Stimulated activated CD8-positive, alpha-beta memory T cell treated with anti-CD3 and anti-CD28 coated beads, Interleukin-4, amount 100 ng/mL, for 24 hours (primary cell): Measurements from ENCODE around the gene CEBPB.
"Not testable (repeated sequence)": the region's sequence is repeated elsewhere in the genome, so short reads cannot be mapped to it uniquely, and the experiment has no call there.

ENCODE experiments used
- DNase-seq: peaks from one replicate; pipeline ENCODE4 v3.0.0-alpha.2; 2020; ENCODE audit warnings: low read depth

The CEBPB gene

DNA sequence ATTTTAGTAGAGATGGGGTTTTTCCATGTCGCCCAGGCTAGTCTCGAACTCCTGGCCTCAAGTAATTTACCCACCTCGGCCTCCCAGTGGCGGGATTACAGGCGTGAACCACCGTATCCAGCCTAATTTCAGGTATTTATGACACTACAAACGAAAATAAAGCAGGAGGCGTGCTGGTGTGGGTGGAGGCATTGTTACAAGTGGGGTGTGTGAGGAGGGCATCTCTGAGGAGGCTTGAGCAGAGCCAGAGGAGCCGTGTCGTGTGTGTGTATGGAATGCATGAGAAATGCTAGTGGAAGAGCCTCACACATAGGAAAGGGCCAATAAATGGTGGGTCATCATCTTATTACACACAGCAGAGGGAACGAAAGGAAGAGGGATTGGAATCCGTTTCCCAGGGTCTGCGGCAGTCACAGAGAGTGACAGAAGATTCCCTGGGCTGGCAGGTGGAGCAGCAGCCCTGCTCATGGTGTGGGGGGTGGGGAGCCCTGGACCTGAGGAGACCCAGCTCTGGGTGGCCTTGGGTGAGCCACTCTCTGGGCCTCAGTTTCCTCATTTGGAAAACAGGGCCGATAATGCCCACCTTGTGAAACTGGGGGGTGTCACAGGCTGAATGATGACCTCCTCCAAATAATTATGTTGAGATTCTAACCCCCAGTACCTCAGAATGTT is 19.9 kb upstream of the CEBPB start:
- DNase-seq: no peak

GRCh38 chr20:50172347-50173013 is 18.1 kb upstream of the CEBPB start:
- no peak for DNase-seq

DNA sequence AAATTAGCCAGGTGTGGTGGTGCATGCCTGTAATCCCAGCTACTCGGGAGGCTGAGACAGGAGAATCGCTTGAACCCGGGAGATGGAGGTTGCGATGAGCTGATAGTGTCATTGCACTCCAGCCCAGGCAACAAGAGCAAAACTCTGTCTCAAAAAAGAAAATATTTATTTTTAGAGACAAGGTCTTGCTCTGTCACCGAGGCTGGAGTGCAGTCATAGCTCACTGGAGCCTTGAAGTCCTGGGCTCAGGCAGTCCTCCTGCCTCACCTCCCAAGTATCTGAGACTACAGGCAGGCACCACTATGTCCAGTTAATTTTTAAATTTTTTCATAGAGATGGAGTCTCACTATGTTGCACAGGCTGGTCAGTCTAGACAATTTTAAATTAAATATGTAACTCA is 16.2 kb upstream of the CEBPB start:
- DNase-seq: no peak

GRCh38 chr20:50175938-50176933 is 14.4 kb upstream of the CEBPB start:
- DNase-seq: no peak

GRCh38 chr20:50178672-50179071 is 12.0 kb upstream of the CEBPB start:
- DNase-seq: not testable (repeated sequence)

GRCh38 chr20:50181344-50181743 is 9.3 kb upstream of the CEBPB start:
- DNase-seq: no peak

- DNase-seq: no peak
Observed at GRCh38 chr20:50182346-50182745, 8.3 kb upstream of the CEBPB start.

DNA sequence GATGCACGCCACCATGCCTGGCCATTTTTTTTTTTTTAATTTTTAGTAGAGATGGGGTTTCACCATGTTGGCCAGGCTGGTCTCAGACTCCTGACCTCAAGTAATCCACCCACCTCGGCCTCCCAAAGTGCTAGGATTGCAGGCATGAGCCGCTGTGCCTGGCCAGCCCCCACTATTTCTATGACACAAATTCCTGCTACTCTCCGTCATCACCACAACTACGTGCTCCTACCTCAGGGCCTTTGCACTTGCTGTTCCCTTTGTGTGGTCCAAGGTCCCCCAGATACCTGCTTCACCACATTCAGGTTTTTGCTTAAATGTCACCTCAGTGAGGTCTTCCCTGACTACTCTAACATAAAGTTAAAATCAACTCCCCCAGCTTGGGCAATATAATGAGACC is 5.2 kb upstream of the CEBPB start:
- DNase-seq: no peak

DNA sequence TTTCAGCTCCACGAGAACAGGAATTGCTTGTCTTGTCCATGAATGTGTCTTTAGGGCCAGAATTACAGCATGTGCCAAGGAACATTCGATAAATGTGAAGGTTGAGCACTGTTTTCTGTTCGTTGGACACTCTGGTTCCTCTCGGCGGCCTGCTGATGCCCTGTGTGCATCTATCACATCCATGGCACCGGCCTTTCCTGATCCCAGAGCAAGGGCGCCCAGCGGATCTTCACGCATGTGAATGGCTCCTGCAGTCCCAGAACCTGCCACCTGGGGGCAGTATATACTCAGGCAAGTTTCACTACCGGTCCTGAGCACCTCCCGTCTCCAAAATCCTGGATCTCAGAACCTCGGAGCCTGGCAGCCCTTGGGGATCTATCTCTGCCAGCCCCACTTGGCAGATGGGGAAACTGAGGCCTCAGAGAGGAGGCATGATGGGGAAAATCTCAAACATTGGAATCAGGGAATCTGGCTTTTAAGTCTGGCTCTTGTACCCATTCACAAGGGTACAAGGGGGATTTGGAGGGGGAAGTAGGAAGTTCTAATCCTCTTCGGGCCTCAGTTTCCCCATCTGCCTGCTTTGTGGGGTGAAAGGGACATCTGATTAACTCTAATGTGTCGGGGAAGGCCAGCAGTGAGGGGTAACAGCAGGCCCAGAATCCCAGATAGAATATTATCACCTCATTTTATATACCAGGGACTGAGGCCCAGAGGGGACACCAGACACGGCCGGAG is 4.3 kb upstream of the CEBPB start:
- DNase-seq: peak; percentile 83

GRCh38 chr20:50186987-50187402 is 3.6 kb upstream of the CEBPB start:
- DNase-seq: no peak

DNA sequence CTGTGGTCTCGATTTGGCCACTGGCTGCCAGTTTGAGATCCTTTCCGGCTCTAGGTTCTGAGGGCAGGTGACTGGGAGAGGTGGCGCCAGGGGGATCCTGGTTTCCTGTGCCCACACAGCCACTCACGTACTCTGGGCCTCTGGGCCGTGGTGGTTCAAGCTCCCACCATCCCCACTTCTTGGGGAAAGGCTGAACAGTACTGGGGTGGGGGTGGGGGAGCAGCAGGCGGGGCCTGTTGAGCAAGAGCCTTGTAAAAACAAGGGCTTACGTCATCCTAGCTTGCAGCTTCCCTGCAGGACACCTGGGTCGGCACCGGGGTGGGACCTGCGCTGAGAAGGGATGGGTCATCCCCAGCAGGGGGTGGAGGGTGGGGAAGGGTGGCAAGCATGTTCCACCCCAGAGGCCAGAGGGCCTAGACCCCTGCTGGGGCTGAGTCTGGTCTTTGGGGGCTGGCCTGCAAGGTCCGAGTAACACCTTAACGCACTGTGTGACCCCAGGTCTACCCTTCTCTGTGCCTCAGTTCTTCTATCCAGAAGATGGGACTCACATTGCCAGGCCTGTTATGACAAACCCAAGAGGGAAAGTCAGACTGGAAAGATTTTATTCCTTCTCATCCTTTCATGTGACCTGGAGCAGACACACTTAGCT is 3.1 kb upstream of the CEBPB start:
- DNase-seq: no peak

DNA sequence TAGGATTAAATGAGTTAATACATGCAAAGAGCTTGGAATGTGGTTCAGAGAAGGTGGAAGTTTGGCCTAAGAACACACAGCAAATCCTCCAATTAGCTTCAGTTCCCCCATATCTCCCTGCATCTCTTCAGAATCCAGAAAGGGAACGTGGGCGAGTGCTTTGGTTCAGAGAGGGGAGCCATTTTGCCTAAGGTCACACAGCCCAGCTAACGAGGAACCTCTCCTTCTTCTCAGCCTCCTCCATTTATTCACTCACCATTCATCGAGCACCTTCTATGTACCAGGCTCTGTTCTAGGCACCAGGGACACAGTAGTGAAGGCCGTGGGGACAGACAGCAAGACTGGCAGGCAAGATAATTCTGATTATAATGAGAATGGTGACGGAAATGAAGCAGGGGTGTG is 2.3 kb upstream of the CEBPB start:
- DNase-seq: no peak

DNA sequence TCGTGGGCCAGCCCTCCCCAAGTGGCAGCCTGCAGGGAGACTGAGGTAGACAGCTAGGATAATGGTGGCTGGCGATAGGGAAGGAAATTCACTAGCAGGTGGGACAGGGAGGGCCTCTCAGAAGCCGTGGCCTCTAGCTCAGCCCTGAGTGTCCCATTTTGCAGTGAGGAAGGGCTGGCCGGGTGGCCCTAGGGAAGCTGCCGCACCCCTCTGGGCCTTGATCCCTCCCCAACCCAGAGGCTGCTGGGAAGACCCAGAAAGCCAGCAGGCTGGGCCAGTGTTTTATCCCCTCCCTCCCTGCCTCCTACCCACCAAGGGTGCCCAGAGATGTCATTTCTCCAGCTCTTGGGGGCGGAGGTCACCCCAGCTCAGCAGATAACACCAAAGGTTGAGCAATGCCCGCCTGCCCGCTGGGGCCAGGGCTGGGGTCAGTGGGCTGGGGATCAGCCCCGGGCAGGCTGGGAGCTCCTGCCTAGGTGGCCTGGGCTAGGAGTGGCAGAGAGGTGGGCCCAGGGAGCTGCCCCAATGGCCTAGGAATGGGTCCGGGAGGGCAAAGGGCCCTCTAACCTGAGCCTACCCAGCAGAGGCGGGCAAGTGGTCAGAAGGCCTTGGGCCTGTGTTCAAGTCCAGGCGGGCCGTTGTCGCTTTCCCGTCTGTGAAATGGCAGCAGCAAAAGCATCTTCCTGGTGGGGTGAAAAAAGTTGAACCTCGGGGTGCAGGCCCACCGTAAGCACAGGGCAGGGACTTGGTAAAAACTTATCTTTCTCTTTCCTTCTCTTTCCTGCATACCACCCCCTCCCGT is 1.6 kb upstream of the CEBPB start:
- no peak for DNase-seq

DNA sequence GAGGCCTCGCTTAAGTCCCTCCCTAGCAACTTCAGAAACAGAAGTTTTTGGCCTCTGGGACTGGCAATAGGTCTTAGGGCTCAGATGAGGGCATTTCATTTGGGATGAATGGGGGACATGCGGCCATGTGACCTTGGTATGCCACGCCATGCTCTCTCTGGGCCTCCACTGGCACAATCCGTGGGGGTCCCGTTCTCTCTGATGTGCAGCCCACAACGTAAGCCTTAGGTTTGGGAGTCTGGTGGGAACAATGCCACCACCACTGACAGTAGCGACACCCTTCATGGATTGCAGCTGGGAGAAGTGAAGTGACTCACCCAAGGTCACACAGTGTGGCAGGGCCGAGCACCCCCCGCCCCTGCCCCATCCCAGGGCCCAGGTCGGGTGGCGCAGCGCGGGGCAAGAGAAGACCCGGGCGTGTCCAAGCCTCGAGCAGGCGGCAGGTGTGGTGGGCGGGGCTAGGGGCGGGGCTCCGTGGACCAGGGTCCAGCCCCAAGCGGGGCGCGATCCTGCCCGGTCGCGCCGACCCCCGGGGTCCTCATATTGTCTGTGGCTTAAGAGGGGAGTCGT is 864 bp upstream of the CEBPB start:
- DNase-seq: no peak

DNA sequence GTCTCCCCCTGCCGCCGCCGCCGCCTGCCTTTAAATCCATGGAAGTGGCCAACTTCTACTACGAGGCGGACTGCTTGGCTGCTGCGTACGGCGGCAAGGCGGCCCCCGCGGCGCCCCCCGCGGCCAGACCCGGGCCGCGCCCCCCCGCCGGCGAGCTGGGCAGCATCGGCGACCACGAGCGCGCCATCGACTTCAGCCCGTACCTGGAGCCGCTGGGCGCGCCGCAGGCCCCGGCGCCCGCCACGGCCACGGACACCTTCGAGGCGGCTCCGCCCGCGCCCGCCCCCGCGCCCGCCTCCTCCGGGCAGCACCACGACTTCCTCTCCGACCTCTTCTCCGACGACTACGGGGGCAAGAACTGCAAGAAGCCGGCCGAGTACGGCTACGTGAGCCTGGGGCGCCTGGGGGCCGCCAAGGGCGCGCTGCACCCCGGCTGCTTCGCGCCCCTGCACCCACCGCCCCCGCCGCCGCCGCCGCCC is 474 bp downstream of the CEBPB start:
- peak; percentile 36 for DNase-seq

- peak; percentile 42 for DNase-seq
Observed at GRCh38 chr20:50191544-50192363, 1.1 kb downstream of the CEBPB start.

DNA sequence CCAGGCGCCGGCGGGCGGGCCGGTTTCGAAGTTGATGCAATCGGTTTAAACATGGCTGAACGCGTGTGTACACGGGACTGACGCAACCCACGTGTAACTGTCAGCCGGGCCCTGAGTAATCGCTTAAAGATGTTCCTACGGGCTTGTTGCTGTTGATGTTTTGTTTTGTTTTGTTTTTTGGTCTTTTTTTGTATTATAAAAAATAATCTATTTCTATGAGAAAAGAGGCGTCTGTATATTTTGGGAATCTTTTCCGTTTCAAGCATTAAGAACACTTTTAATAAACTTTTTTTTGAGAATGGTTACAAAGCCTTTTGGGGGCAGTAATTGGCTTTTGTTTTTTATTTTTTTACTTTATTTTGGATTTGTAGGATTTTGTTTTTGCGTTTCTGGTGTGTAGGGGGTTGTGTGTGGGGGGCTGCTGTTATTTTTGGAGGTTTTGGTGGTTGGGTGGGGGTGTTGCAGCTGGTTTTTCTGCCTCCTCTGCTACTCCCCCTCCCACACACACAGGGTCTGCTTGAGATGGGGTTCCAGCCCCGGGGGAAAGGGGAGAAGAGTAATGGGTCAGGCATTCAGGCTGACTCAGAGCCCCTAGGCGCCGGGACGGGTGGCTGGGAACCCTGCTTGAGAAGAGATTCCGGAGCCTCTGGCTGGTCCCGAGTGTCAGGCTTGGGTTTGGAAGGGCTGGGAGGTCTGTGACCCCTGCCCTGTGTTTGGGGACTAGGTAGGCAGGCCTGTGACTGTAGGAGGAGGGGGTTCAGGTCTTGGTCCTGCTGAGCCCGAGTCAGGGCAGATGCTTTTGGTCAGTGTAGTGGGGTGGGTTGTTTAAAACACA is 2.0 kb downstream of the CEBPB start:
- DNase-seq: peak; percentile 72

GRCh38 chr20:50193199-50193835 is 2.7 kb downstream of the CEBPB start:
- no peak for DNase-seq
